Thyroid gland (tissue), 4 donors: Measurements from ENCODE around the gene XG. TPM values are rescaled to one million over a fixed set of nuclear protein-coding genes. Genes with fewer than 3 reads are reported as not detected.
"Not testable (repeated sequence)": the region's sequence is repeated elsewhere in the genome, so short reads cannot be mapped to it uniquely, and the experiment has no call there.

Experiments
- DNase-seq, 2 donors: peaks; one replicate each; pipeline ENCODE4 v3.0.0-alpha.2; 2019
- H3K27ac ChIP-seq, 3 donors: fragments of 200-600 bp; sonication (generic); 1 replicate in 2 of 3; 2 replicates in 1 of 3; pipeline ENCODE4 v1.5.1; 2016 to 2019; ENCODE audit warnings: mild to moderate bottlenecking in 1 of 3, moderate library complexity in 1 of 3
- H3K27me3 ChIP-seq: fragments of 200-600 bp; sonication (generic); one replicate; pipeline ENCODE4 v1.5.1; 2019
- H3K36me3 ChIP-seq, 2 donors: fragments of 200-600 bp; sonication (generic); one replicate each; pipeline ENCODE4 v1.5.1; 2016 to 2019
- H3K4me1 ChIP-seq, 2 donors: fragments of 200-600 bp; sonication (generic); one replicate each; pipeline ENCODE4 v1.5.1; 2017 to 2019
- H3K4me3 ChIP-seq, 3 donors: fragments of 200-600 bp; sonication (generic); replicated peaks in 1 of 3; 1 replicate in 2 of 3; 2 replicates in 1 of 3; pipeline ENCODE4 v1.5.1; 2016; ENCODE audit warnings: mild to moderate bottlenecking in 1 of 3
- H3K9me3 ChIP-seq: fragments of 200-600 bp; sonication (generic); one replicate; pipeline ENCODE4 v1.5.1; 2017
- CTCF ChIP-seq, 6 experiments: fragments of 200-600 bp in 3 of 6; fragments of 450-650 bp in 3 of 6; sonication (generic) in 3 of 6; IDR thresholded peaks; one replicate each; pipeline ENCODE4 v1.5.1; 2016 to 2019; ENCODE audit warnings: antibody characterized with exemption in 6 of 6, mild to moderate bottlenecking in 2 of 6, inconsistent platforms in 1 of 6, moderate library complexity in 1 of 6
- POLR2A ChIP-seq, 2 donors: fragments of 450-650 bp; IDR thresholded peaks; one replicate each; pipeline ENCODE4 v1.6.1; 2017; ENCODE audit warnings: antibody characterized with exemption in 2 of 2, mild to moderate bottlenecking in 2 of 2, moderate library complexity in 1 of 2
- WGBS, 2 donors: methylation state at CpG; one replicate each; pipeline ENCODE4 v1.1.5; 2017; 5-methylcytosine and 5-hydroxymethylcytosine counted together
- intact Hi-C: fragments of 100-400 bp; cut with DNase I; formaldehyde crosslinking; loops from one replicate; pipeline ENCODE4 v1.15.1; 2023
- total RNA-seq, 4 donors: library from RNA; depleted of rRNA; stranded (reverse); fragments of >200 nt; gene quantifications; one replicate each; pipeline ENCODE4 v1.2.3, GENCODE V29; 2016

The XG gene
- total RNA-seq, 4 donors from 2014 or later = 0.68 to 4.7 (median 2.4) TPM

GRCh38 chrX:2761246-2761645 is 9.4 kb downstream of the XG start:
- no peak for DNase-seq
- TF ChIP-seq POLR2A (IDR thresholded peaks at IDR 0.05) (no peak), CTCF (IDR thresholded peaks at IDR 0.05) (no peak)

GRCh38 chrX:2762671-2763070 is 10.8 kb downstream of the XG start:
- H3K9me3 ChIP-seq, intact Hi-C loops, H3K27ac ChIP-seq, H3K36me3 ChIP-seq, H3K4me3 ChIP-seq, DNase-seq, H3K27me3 ChIP-seq, H3K4me1 ChIP-seq: not testable (repeated sequence)
- 74 to 76% methylated on average over 4 of the region's 4 CpGs for WGBS, 2 donors

More at GRCh38 chrX:2761246-2761645, 9.4 kb downstream of the XG start:
- Histone ChIP-seq H3K4me1 (no peaks in the 10 kb centered on the region), H3K27ac (no peak overlapping the region), H3K9me3 (no peaks in the 10 kb centered on the region), H3K27me3 (no peaks in the 10 kb centered on the region), H3K36me3 (no peaks in the 10 kb centered on the region), H3K4me3 (no peak overlapping the region)
- WGBS, 2 donors = 71 to 79% methylated on average over 2 of the region's 2 CpGs
- intact Hi-C loops = no loop called here

- WGBS, 2 donors = 86 to 90% methylated on average over 19 of the region's 19 CpGs
- not testable (repeated sequence) for H3K4me1 ChIP-seq
These were observed 13.1 kb downstream of the XG start for GRCh38 chrX:2764766-2765548.

GRCh38 chrX:2765549-2765830 is 13.7 kb downstream of the XG start:
- intact Hi-C loops = no loop called here
- no peak for TF ChIP-seq CTCF (IDR thresholded peaks at IDR 0.05)
- no peak for TF ChIP-seq POLR2A (IDR thresholded peaks at IDR 0.05)
- no peak overlapping the region for H3K4me3 ChIP-seq
- no peak for DNase-seq
- H3K4me1 ChIP-seq = no peaks in the 10 kb centered on the region
- no peak overlapping the region for H3K27ac ChIP-seq
- H3K27me3 ChIP-seq = no peaks in the 10 kb centered on the region
- H3K36me3 ChIP-seq = no peaks in the 10 kb centered on the region
- H3K9me3 ChIP-seq = no peaks in the 10 kb centered on the region
- WGBS, 2 donors = 85 to 86% methylated on average over 5 of the region's 5 CpGs

More at GRCh38 chrX:2764766-2765548, 13.1 kb downstream of the XG start:
- H3K27me3 ChIP-seq, DNase-seq, H3K27ac ChIP-seq, H3K36me3 ChIP-seq, intact Hi-C loops, H3K4me3 ChIP-seq, H3K9me3 ChIP-seq: not testable (repeated sequence)

- intact Hi-C loops = no loop called here
- H3K36me3 ChIP-seq = no peaks in the 10 kb centered on the region
- H3K27ac ChIP-seq = no peak overlapping the region
- no peaks in the 10 kb centered on the region for H3K9me3 ChIP-seq
- TF ChIP-seq POLR2A (IDR thresholded peaks at IDR 0.05) = no peak
- TF ChIP-seq CTCF (IDR thresholded peaks at IDR 0.05) = no peak
- no peaks in the 10 kb centered on the region for H3K4me1 ChIP-seq
- H3K27me3 ChIP-seq = no peaks in the 10 kb centered on the region
- H3K4me3 ChIP-seq = no peak overlapping the region
- 88% methylated on average over 11 of the region's 11 CpGs for WGBS, 2 donors
- no peak for DNase-seq
These were observed 15.1 kb downstream of the XG start for GRCh38 chrX:2766906-2767305.

- intact Hi-C loops = no loop called here
- Histone ChIP-seq H3K4me3 (no peak overlapping the region), H3K27me3 (no peaks in the 10 kb centered on the region), H3K4me1 (no peaks in the 10 kb centered on the region), H3K36me3 (no peaks in the 10 kb centered on the region), H3K27ac (no peak overlapping the region), H3K9me3 (no peaks in the 10 kb centered on the region)
- 44 to 57% methylated on average over 19 to 24 of the region's 25 CpGs for WGBS, 2 donors
- DNase-seq = peak in 1 of 2 donors; percentile 4
- no peak for TF ChIP-seq POLR2A (IDR thresholded peaks at IDR 0.05)
- no peak for TF ChIP-seq CTCF (IDR thresholded peaks at IDR 0.05)
These were observed 16.0 kb downstream of the XG start for GRCh38 chrX:2767631-2768455.
